Endothelial cell of umbilical vein (primary cell): ENCODE results near the gene SHISA9. TPM values are rescaled to one million over a fixed set of nuclear protein-coding genes. Genes with fewer than 3 reads are reported as not detected.

Experiments used
- BruUV-seq: library from RNA; stranded (reverse); fragments of 400-500 nt; replicated peaks from 2 replicates; lab custom pipeline; 2021; lab: Mats Ljungman, UMichigan
- CTCF ChIA-PET: fragments of 300-600, 350-600 bp; sonication (Branson Sonifier 250); formaldehyde crosslinking; loops from one replicate; lab custom pipeline; 2021; ENCODE audit warnings: antibody characterized with exemption, inconsistent platforms; lab: Charles Lee
- POLR2A ChIA-PET: fragments of 300-600, 350-600 bp; sonication (Branson Sonifier 250); formaldehyde crosslinking; loops from one replicate; lab custom pipeline; 2021; ENCODE audit warnings: antibody characterized with exemption, inconsistent platforms; lab: Charles Lee
- DNase-seq: peaks from one replicate; pipeline ENCODE4 v3.0.0-alpha.2; 2011; ENCODE audit warnings: low read depth, low spot score
- FAIRE-seq: peaks from 2 replicates; lab custom pipeline; 2011; peaks lifted over from hg19 to GRCh38; lab: Jason Lieb, UNC
- H2AFZ ChIP-seq: 2 replicates; pipeline ENCODE4 v1.6.0; 2012; ENCODE audit warnings: low read depth, low read length, control low read depth, inconsistent platforms
- H3K27ac ChIP-seq: 2 replicates; pipeline ENCODE4 v1.5.1; 2011; ENCODE audit warnings: low read depth, mild to moderate bottlenecking, control low read depth, low read length, moderate library complexity; ENCODE audit not compliant: insufficient read depth
- H3K27me3 ChIP-seq, 2 experiments: 2 replicates each; pipeline versions ENCODE4 v1.6.0 to v1.6.1; 2011; ENCODE audit warnings: low read length in 2 of 2, mixed read lengths in 1 of 2; ENCODE audit not compliant: control insufficient read depth in 2 of 2, insufficient read depth in 2 of 2
- H3K36me3 ChIP-seq, 2 experiments: 2 replicates in 1 of 2; 3 replicates in 1 of 2; pipeline ENCODE4 v1.5.1; 2011; ENCODE audit warnings: low read length in 2 of 2, mild to moderate bottlenecking in 1 of 2, moderate library complexity in 1 of 2; ENCODE audit not compliant: control insufficient read depth in 2 of 2, insufficient read depth in 2 of 2; ENCODE audit errors: extremely low read depth in 1 of 2
- H3K4me1 ChIP-seq: 3 replicates; pipeline ENCODE4 v1.5.1; 2011; ENCODE audit warnings: mild to moderate bottlenecking, low read length; ENCODE audit not compliant: control insufficient read depth, insufficient read depth; ENCODE audit errors: extremely low read depth
- H3K4me2 ChIP-seq: 2 replicates; pipeline ENCODE4 v1.6.1; 2011; ENCODE audit warnings: low read length, control low read depth, mixed read lengths; ENCODE audit not compliant: insufficient read depth
- H3K4me3 ChIP-seq, 3 experiments: fragments of 200-600 bp in 1 of 3; sonication (generic), shearing (Covaris generic) in 1 of 3; replicated peaks in 1 of 3; 2 replicates each; pipeline ENCODE4 v1.5.1; 2011 to 2016; ENCODE audit warnings: control low read depth in 3 of 3, low read length in 3 of 3, mild to moderate bottlenecking in 2 of 3, inconsistent platforms in 1 of 3, low read depth in 1 of 3, moderate library complexity in 1 of 3; ENCODE audit not compliant: insufficient read depth in 1 of 3
- H3K79me2 ChIP-seq: 2 replicates; pipeline ENCODE4 v1.6.0; 2012; ENCODE audit warnings: low read length, inconsistent platforms; ENCODE audit not compliant: control insufficient read depth, insufficient read depth
- H3K9ac ChIP-seq: replicated peaks from 2 replicates; pipeline ENCODE3; 2011; ENCODE audit warnings: low read length, control low read depth; ENCODE audit not compliant: insufficient read depth; ENCODE audit errors: extremely low read depth
- H3K9me1 ChIP-seq: replicated peaks from 3 replicates; pipeline ENCODE4 v1.6.0; 2011; ENCODE audit warnings: mild to moderate bottlenecking, low read length; ENCODE audit not compliant: control insufficient read depth, insufficient read depth; ENCODE audit errors: extremely low read depth
- H3K9me3 ChIP-seq: replicated peaks from 2 replicates; pipeline ENCODE4 v1.5.1; 2012; ENCODE audit warnings: low read length, inconsistent platforms; ENCODE audit not compliant: control insufficient read depth, insufficient read depth
- H4K20me1 ChIP-seq: replicated peaks from 2 replicates; pipeline ENCODE3; 2011; ENCODE audit warnings: mild to moderate bottlenecking, low read length; ENCODE audit not compliant: control insufficient read depth, insufficient read depth; ENCODE audit errors: extremely low read depth
- CTCF ChIP-seq, 2 donors: IDR thresholded peaks; 1 replicate in 1 of 2; 2 replicates in 1 of 2; pipeline ENCODE4 v1.5.1; 2011; ENCODE audit warnings: low read length in 2 of 2, mild to moderate bottlenecking in 2 of 2, moderate library complexity in 2 of 2, control low read depth in 1 of 2, inconsistent platforms in 1 of 2, low read depth in 1 of 2; ENCODE audit not compliant: insufficient read depth in 1 of 2; ENCODE audit errors: extremely low read depth in 1 of 2
- EZH2 ChIP-seq: IDR thresholded peaks from 2 replicates; pipeline ENCODE4 v1.6.1; 2012; ENCODE audit warnings: borderline replicate concordance, low read depth, mild to moderate bottlenecking, moderate library complexity, low read length, inconsistent platforms; ENCODE audit not compliant: severe bottlenecking
- FOS ChIP-seq: IDR thresholded peaks from 2 replicates; pipeline ENCODE4 v1.6.1; 2011; ENCODE audit warnings: mild to moderate bottlenecking, low read length, moderate library complexity, borderline replicate concordance; ENCODE audit not compliant: insufficient read depth
- GATA2 ChIP-seq: IDR thresholded peaks from 2 replicates; pipeline ENCODE4 v1.7.0; 2011; ENCODE audit warnings: low read depth, mild to moderate bottlenecking, moderate library complexity, mixed read lengths, low read length; ENCODE audit not compliant: insufficient read length, insufficient read depth
- JUN ChIP-seq: IDR thresholded peaks from 2 replicates; pipeline ENCODE4 v1.6.1; 2011; ENCODE audit warnings: borderline replicate concordance, low read depth; ENCODE audit not compliant: insufficient read length, insufficient read depth
- MAX ChIP-seq: IDR thresholded peaks from 2 replicates; pipeline ENCODE4 v1.6.1; 2011; ENCODE audit not compliant: insufficient read depth, insufficient read length
- MYC ChIP-seq: IDR thresholded peaks from one replicate; pipeline ENCODE4 v1.6.1; 2011; ENCODE audit warnings: mild to moderate bottlenecking, low read depth, low read length
- POLR2A ChIP-seq: IDR thresholded peaks from 2 replicates; pipeline ENCODE4 v1.6.1; 2012; ENCODE audit warnings: low read depth, mild to moderate bottlenecking, control low read depth, low read length
- POLR2AphosphoS5 ChIP-seq: IDR thresholded peaks from 2 replicates; pipeline ENCODE4 v1.6.1; 2012; ENCODE audit warnings: low read depth, mild to moderate bottlenecking, control low read depth, low read length, moderate library complexity; ENCODE audit not compliant: insufficient read depth
- dilution Hi-C: fragments of 300-500 bp; cut with MboI; formaldehyde crosslinking; loops from one replicate; pipeline ENCODE4 v1.15.0; 2019; ENCODE audit warnings: low sequenced_read_pairs; ENCODE audit not compliant: extremely low pct_ligation_motif_present
- intact Hi-C: fragments of 100-400 bp; cut with micrococcal nuclease; formaldehyde crosslinking; loops from one replicate; pipeline ENCODE4 v1.10.0; 2022
- polyA plus RNA-seq, 4 experiments: library from polyadenylated mRNA; depleted of rRNA in 3 of 4; stranded (reverse) in 3 of 4; unstranded in 1 of 4; fragments of >200 nt; gene quantifications; 2 replicates each; pipeline versions ENCODE4 v1.2.1 to v1.2.3, GENCODE V29; 2011 to 2012; ENCODE audit warnings: missing spikeins in 1 of 4
- total RNA-seq: library from RNA; stranded (reverse); gene quantifications from 2 replicates; pipeline ENCODE4 v1.2.3, GENCODE V29; 2021

Gene SHISA9
- total and polyA plus RNA-seq, 2 donors (not counting 3 experiments of a cell fraction or from before 2014, with no cell fraction given), result not detected

- H3K4me1 ChIP-seq, result no peaks in the 10 kb centered on the region
- H3K9me3 ChIP-seq, result peaks cover under 1% of the 10 kb centered on the region
- H3K9me1 ChIP-seq, result no peaks in the 10 kb centered on the region
- dilution Hi-C loops (no loop called here), intact Hi-C loops (no loop called here)
- POLR2A ChIA-PET, result no interaction called here
- H2AFZ ChIP-seq, result no peak overlapping the region
- no peak overlapping the region for H3K4me2 ChIP-seq
- H4K20me1 ChIP-seq, result no peaks in the 10 kb centered on the region
- no peak overlapping the region for H3K9ac ChIP-seq
- no peak overlapping the region for H3K4me3 ChIP-seq
- H3K27ac ChIP-seq, result no peak overlapping the region
- no peak for FAIRE-seq
- H3K36me3 ChIP-seq, result no peaks in the 10 kb centered on the region
- DNase-seq, result no peak
- H3K79me2 ChIP-seq, result no peaks in the 10 kb centered on the region
- TF ChIP-seq GATA2, result no peak
- no peak for TF ChIP-seq MAX
- TF ChIP-seq CTCF (IDR thresholded peaks at IDR 0.05; ENCODE audit: extremely low read depth in 1 of 2, insufficient read depth in 1 of 2, low read depth in 1 of 2, low read length in 2 of 2), result no peak
- no peak for TF ChIP-seq FOS
- TF ChIP-seq POLR2AphosphoS5, result no peak
- no peak for TF ChIP-seq EZH2
- no peak for TF ChIP-seq MYC
- no peak for TF ChIP-seq POLR2A
- TF ChIP-seq JUN, result no peak
- CTCF ChIA-PET, result no interaction called here
- H3K27me3 ChIP-seq, result no peaks in the 10 kb centered on the region
- no TSS peak for BruUV-seq
Measured at GRCh38 chr16:13102401-13102800, 201.0 kb downstream of the SHISA9 start.
